SK-N-SH treated with all-trans-retinoic acid at 6 μM for 48 hours (cell line): ENCODE data around the gene PDAP1.

Experiments used
- ARNTL ChIP-seq: fragments of 450-650 bp; formaldehyde crosslinking; IDR thresholded peaks from 2 replicates; pipeline ENCODE4 v1.5.0; 2020; ENCODE audit warnings: low read depth, mild to moderate bottlenecking, moderate library complexity, borderline replicate concordance
- CREB5 ChIP-seq: fragments of 250-450 bp; sonication (Bioruptor Pico); IDR thresholded peaks from 2 replicates; pipeline ENCODE4 v1.5.1; 2020; ENCODE audit warnings: low read depth, mild to moderate bottlenecking, moderate library complexity
- CSRNP3 ChIP-seq: fragments of 250-450 bp; sonication (Bioruptor Pico); IDR thresholded peaks from 2 replicates; pipeline ENCODE4 v1.5.1; 2021; ENCODE audit warnings: mild to moderate bottlenecking, moderate library complexity
- ESRRG ChIP-seq: fragments of 250-450 bp; sonication (Bioruptor Pico); IDR thresholded peaks from 2 replicates; pipeline ENCODE4 v1.6.1; 2021; ENCODE audit warnings: mild to moderate bottlenecking
- OSR1 ChIP-seq: fragments of 250-450 bp; sonication (Bioruptor Pico); IDR thresholded peaks from 2 replicates; pipeline ENCODE4 v1.8.0; 2022; ENCODE audit warnings: moderate library complexity, mild to moderate bottlenecking, inconsistent platforms
- PATZ1 ChIP-seq: fragments of 250-450 bp; sonication (Bioruptor Pico); IDR thresholded peaks from 2 replicates; pipeline ENCODE4 v1.8.0; 2020; ENCODE audit warnings: mild to moderate bottlenecking, moderate library complexity, borderline replicate concordance
- POU6F1 ChIP-seq: fragments of 250-450 bp; sonication (Bioruptor Pico); IDR thresholded peaks from 2 replicates; pipeline ENCODE4 v1.8.0; 2021; ENCODE audit warnings: low read depth, mild to moderate bottlenecking, moderate library complexity, borderline replicate concordance
- PPARA ChIP-seq: fragments of 250-450 bp; sonication (Bioruptor Pico); IDR thresholded peaks from 2 replicates; pipeline ENCODE4 v1.5.0; 2020; ENCODE audit warnings: mild to moderate bottlenecking, borderline replicate concordance
- SNAI2 ChIP-seq: fragments of 250-450 bp; sonication (Bioruptor Pico); IDR thresholded peaks from 2 replicates; pipeline ENCODE4 v1.5.0; 2020; ENCODE audit warnings: mild to moderate bottlenecking, moderate library complexity
- TOX ChIP-seq: fragments of 250-450 bp; sonication (Bioruptor Pico); IDR thresholded peaks from 2 replicates; pipeline ENCODE4 v1.8.0; 2021; ENCODE audit warnings: mild to moderate bottlenecking, moderate library complexity, borderline replicate concordance
- TSHZ2 ChIP-seq: fragments of 250-450 bp; sonication (Bioruptor Pico); IDR thresholded peaks from 2 replicates; pipeline ENCODE4 v1.5.0; 2020; ENCODE audit warnings: mild to moderate bottlenecking, moderate library complexity
- ZFP3 ChIP-seq: fragments of 250-450 bp; sonication (Bioruptor Pico); IDR thresholded peaks from 2 replicates; pipeline ENCODE4 v1.5.0; 2020; ENCODE audit warnings: mild to moderate bottlenecking, moderate library complexity
- ZFP30 ChIP-seq: fragments of 450-650 bp; formaldehyde crosslinking; IDR thresholded peaks from 2 replicates; pipeline ENCODE4 v1.5.0; 2022; ENCODE audit warnings: mild to moderate bottlenecking, moderate library complexity
- ZNF70 ChIP-seq: fragments of 450-650 bp; formaldehyde crosslinking; IDR thresholded peaks from 2 replicates; pipeline ENCODE4 v1.5.0; 2020; ENCODE audit warnings: mild to moderate bottlenecking, moderate library complexity

- no peak for TF ChIP-seq PATZ1
- TF ChIP-seq POU6F1 (CRISPR knock-in tag) = no peak
- no peak for TF ChIP-seq ARNTL (CRISPR knock-in tag)
- no peak for TF ChIP-seq PPARA
- no peak for TF ChIP-seq CREB5 (CRISPR knock-in tag)
- TF ChIP-seq CSRNP3 (CRISPR knock-in tag) = no peak
- TF ChIP-seq TSHZ2 (CRISPR knock-in tag) = no peak
- no peak for TF ChIP-seq SNAI2 (CRISPR knock-in tag)
- TF ChIP-seq ZNF70 = no peak
- no peak for TF ChIP-seq ESRRG (CRISPR knock-in tag)
- no peak for TF ChIP-seq TOX (CRISPR knock-in tag)
- TF ChIP-seq ZFP3 = no peak
- no peak for TF ChIP-seq ZFP30 (CRISPR knock-in tag)
- TF ChIP-seq OSR1 (CRISPR knock-in tag) = no peak
Observed at GRCh38 chr7:99420213-99420612, 11.8 kb upstream of the PDAP1 start.
